NT2/D1 (cell line): ENCODE measurements around the gene CAMK4.
"Not testable (repeated sequence)": the region's sequence is repeated elsewhere in the genome, so short reads cannot be mapped to it uniquely, and the experiment has no call there.

Source experiments
- SUZ12 ChIP-seq: IDR thresholded peaks from 2 replicates; pipeline ENCODE4 v1.6.1; 2011; ENCODE audit not compliant: insufficient read length, insufficient read depth; ENCODE audit errors: extremely low read depth
- YY1 ChIP-seq: IDR thresholded peaks from 2 replicates; pipeline ENCODE4 v1.6.1; 2011; ENCODE audit not compliant: insufficient read length, insufficient read depth
- ZNF274 ChIP-seq: IDR thresholded peaks from 2 replicates; pipeline ENCODE4 v1.6.1; 2011; ENCODE audit warnings: mild to moderate bottlenecking, low read depth, low read length

DNA sequence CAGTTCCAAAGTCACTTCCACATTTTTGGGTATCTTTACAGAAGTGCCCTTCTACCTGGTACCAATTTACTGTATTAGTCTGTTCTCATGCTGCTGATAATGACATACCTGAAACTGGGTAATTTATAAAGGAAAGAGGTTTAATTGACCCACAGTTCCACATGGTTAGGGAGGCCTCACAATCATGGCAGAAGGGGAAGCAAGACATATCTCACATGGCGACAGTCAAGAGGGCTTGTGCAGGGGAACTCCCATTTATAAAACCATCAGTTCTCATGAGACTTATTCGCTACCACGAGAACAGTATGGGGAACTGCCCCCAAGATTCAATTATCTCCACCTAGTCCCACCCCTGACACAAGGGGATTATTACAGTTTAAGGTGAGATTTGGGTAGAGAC, 185.9 kb downstream of the CAMK4 start:
- not testable (repeated sequence) for TF ChIP-seq YY1, ZNF274, SUZ12
